Renal pelvis (tissue), 4 donors: Measurements from ENCODE around the gene BRCA1. TPM values are rescaled to one million over a fixed set of nuclear protein-coding genes. Genes with fewer than 3 reads are reported as not detected.
"Not testable (repeated sequence)": the region's sequence is repeated elsewhere in the genome, so short reads cannot be mapped to it uniquely, and the experiment has no call there.

Experiments used
- DNase-seq: peaks from one replicate; pipeline ENCODE4 v3.0.0-alpha.2; 2013
- polyA plus RNA-seq, 3 donors: library from polyadenylated mRNA; unstranded; fragments of 120-200 nt; gene quantifications; one replicate each; pipeline ENCODE4 v1.2.1, GENCODE V29; 2013; ENCODE audit not compliant: insufficient read length in 3 of 3

BRCA1 gene
- polyA plus RNA-seq, 3 donors: 13.9 to 19.5 (median 17.1) TPM

DNA sequence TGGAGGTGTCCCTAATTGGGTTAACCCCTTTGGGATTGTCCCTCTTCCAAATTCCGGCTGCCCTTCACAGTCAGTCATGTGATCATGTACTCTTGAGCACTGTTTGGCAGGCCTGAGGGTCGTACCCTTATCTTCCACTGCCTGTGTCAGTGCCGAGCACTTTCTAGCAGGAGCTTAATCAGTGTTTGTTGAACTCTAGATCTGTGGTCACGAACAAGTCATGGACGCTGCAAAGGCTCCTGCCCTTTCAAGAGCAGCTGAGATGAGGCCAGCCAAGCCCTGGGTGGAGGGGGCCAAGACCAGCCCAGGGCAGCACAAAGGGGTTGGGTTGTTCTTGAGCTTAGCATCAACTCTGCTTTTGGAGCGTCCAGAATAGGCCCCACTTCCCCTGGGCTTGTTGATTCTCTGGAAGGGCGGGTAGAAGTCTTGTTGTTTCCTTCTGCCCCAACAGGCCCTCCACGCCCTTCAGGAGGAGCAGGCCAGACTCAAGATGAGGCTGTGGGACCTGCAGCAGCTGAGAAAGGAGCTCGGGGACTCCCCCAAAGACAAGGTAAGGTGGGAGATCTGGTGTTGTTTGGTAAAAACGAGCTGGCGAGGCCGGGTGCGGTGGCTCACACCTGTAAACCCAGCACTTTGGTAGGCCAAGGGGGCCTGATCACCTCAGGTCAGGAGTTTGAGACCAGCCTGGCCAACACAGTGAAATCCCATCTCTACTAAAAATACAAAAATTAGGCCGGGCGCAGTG lies 113.3 kb downstream of the BRCA1 start:
- DNase-seq: no peak

DNA sequence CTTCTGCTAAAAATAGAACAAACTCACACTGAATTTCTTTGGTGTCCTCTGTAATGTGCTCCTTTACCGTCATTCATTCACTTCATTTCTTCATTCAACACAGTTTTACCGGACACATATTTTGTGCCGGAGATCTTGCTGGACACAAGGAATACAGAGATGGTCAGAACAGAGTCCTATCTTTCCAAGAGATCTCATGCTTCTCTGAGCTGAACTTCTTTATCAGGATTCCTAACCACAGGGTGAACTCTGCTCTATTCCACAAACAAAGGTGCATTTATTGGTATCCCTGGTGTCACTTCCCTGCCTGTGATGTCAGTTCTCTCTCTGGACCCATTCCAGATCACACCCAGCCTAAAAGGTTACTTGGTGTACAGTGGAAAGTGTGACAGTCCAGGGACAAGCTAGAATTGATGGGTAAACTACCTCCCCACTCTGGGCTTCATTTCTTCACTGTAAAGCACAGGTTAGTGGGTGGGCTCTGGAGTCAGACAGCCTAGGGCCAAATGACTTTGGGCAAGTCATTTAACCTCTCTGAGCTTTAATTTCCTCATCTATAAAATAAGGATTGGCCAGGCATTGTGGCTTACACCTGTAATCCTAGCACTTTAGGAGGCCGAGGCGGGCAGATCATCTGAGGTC lies 114.4 kb downstream of the BRCA1 start:
- DNase-seq: no peak

DNA sequence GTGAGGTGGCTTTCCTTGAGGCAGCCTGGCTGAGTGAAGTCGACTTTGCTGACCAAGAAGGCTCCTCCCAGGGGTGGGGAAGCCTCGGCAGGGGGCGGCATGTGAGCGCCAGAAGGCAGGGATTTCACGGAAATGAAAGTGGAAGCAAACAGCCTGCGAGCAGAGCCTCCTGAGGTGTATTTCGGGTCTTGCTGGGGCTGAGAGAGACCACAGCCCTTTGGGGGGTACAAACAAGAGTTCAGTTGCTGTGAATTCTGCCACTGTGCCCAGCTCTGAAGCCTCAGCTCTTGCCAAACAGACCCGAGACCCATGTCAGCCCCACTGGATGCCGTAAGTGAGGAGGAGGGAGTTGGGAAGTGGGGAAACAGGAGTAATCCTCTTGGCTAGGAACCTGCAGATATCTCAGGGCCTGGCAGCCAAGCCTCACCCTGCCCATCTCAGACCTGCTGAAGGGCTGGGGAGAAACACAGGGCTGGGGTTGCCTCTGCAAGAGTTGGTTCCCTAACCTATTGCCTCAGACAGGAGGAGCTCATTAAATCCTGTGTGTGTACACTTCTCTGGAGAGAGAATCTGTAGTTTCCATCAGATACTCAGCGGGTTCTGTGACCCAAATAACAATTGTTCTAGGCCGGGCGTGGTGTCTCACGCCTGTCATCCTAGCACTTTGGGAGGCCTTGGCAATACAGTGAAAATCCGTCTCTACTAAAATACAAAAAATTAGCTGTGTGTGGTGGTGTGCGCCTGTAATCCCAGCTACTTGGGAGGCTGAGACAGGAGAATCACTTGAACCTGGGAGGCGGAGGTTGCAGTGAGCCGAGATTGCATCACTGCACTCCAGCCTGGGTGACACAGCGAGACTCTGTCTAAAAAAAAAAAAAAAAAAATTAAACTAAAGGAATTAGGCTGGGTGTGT lies 118.3 kb downstream of the BRCA1 start, which contains the start of gene IFI35:
Gene IFI35, plus strand, starts transcription at position 146 of the 913 bp plus-strand sequence. Its CDS starts 164 bp downstream, at position 310.
- DNase-seq: no peak

DNA sequence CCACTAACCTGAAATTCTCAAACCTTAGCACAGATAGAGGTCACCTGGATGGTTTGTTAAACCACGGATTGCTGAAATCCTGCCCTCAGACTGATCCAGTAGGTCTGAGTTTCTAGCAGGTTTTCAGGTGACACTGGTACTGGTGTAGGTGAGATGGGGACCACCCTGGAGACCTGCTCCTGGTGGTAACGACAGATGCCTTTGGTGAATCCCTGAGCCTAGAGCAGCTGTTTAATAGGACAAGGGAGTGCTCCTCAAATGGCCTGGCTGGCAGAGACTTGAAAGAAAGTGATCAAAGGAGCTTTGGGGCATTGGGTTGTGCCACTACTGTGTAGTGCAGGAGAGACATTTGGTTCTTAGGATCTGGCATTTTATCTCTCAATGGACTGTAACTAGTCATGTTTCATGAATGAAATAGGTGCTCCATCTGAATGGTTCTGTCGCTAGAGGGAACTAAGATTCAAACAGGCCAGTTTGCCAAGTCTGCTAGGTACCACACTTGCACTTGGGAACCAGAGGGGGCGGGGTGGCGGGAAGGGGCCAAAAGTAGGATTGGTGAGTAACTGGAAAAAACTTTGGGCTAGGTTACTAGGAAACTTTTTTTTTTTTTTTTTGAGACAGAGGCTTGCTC lies 121.5 kb downstream of the BRCA1 start:
- no peak for DNase-seq

DNA sequence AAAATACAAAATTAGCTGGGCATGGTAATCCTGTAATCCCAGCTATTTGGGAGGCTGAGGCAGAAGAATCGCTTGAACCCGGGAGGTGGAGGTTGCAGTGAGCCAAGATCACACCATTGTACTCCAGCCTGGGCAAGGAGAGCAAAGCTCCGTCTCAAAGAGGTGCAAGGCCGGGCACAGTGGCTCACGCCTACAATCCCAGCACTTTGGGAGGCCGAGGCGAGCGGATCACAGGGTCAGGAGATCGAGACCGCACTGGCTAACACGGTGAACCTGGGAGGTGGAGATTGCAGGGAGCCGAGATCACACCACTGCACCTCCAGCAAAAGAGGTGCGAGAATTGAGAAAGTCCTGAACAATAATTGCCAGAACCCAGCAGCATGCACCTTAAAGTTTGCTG lies 124.3 kb downstream of the BRCA1 start:
- not testable (repeated sequence) for DNase-seq

DNA sequence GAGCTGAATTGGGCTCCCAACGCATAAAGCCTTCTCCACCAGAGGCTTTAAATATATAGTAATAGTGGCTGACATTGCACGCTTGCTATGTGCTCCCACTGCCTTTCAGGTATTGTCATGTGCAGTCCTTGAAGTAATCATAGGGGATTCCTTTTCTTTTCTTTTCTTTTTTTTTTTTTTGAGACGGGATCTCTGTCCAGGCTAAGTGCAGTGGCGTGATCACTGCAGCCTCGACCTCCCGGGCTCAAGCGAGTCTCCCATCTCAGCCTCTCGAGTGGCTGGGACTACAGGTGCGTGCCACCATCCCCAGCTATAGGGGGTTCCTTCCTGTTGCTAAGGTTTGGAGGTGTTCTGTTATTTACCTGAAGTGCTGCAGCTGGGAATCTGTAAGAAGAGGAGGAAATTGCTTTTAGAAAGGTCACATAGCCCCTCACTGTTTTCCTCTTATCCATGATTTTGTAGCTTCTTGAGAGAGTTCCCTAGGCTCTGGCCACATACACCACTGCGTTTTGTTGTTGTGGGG lies 126.1 kb downstream of the BRCA1 start:
- no peak for DNase-seq

DNA sequence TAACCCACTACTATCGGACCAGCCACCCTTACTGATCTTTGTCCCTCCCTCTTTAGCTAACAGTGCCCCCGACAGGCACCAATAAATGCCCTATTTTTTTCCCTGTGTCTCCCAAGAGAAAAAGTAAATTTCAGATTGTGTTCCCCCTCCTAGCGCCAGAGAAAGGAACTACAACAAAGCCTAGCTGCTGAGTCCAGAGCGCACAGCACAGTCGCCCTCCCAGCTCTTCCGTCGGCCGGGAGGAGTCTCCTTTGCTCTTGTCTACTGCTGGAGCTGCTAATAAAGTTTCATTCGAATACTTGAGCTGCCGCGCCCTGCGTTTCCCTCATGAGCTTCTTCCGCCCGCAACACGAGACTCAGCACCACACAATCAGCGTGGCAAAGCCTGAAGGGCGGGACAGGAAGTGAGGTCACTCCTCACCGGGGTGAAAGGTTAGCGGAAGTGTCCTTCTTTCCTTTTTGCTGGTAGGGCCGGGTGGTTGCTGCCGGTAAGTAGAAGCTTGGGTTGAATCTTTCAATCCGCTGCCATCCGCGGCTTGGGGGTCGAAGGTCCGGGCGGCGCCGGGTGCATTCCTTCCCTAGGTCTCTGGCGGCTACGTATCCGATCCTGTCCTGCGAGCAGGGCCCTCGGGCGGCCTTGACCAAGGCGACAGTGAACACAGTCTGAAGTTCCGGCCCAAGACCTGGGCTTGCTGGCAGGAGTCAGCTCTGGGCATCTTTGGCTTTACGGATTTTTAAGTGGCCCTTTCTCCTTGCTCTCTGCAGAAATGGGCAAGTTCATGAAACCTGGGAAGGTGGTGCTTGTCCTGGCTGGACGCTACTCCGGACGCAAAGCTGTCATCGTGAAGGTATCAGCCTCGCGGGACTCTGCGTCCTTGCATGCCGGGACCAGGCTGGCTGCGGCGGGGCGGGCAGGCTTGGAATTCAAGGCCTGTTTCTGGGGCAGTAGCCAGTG lies 126.9 kb downstream of the BRCA1 start, which contains the start of gene RPL27:
Gene RPL27, plus strand, starts transcription at position 436 of the 955 bp plus-strand sequence. Its CDS starts 332 bp downstream, at position 768.
- peak; percentile 100 for DNase-seq

DNA sequence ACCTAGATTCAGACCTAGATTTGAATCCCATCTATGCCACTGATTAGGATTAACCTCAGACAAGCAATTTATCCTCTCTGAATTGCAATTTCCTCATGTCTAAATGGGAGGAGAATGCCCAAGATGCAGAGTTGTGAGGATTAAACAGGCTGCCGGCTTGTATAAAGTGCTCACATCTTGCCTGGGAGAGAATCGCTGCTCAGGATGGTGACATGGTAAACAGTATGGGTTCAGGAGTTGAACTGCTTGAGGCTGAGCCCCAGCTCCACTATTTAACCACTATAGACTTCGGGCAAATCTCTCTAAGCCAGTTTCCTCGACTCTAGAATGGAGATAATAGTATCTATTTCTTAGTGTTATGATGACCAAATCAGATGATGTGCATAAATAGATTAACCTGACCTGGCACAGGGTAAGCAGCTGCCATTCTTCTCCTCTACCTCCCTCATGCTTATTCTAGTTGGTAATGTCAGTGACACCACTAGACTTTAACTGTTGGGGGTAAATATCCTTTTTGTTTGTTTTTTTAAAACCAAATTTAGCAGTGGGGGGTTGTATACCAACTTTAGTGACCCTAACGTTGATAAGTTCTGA lies 127.7 kb downstream of the BRCA1 start:
- no peak for DNase-seq

Other genes starting within 250 kb of the BRCA1 start
- 1 to 10 TPM; 4.7 to 9.1 (median 8.6) TPM for gene G6PC1, start 224.6 kb downstream of the BRCA1 start, polyA plus RNA-seq
- 10 to 100 TPM; 54.0 to 79.0 (median 77.8) TPM for gene AARSD1, start 160.9 kb downstream of the BRCA1 start, polyA plus RNA-seq
- 1 to 10 TPM; 1.1 to 2.6 (median 2.3) TPM for gene PTGES3L, start 145.3 kb downstream of the BRCA1 start, polyA plus RNA-seq
- 10 to 100 TPM; 15.4 to 19.1 (median 16.2) TPM for gene RUNDC1, start 144.8 kb downstream of the BRCA1 start, polyA plus RNA-seq
- 1,000 to 10,000 TPM; 1,225 to 1,560 (median 1,448) TPM for gene RPL27, start 126.9 kb downstream of the BRCA1 start, polyA plus RNA-seq
- gene IFI35, start 118.6 kb downstream of the BRCA1 start, polyA plus RNA-seq: 10 to 100 TPM; 10.3 to 13.4 (median 11.2) TPM
- 100 to 1,000 TPM; 126 to 138 (median 131) TPM for gene VAT1, start 103.0 kb downstream of the BRCA1 start, polyA plus RNA-seq
- gene RND2, start 100.1 kb downstream of the BRCA1 start, polyA plus RNA-seq: 1 to 10 TPM; 3.7 to 4.2 (median 3.9) TPM
- 100 to 1,000 TPM; 109 to 118 (median 110) TPM for gene NBR1, start 45.9 kb upstream of the BRCA1 start, polyA plus RNA-seq
- gene TMEM106A, start 86.5 kb upstream of the BRCA1 start, polyA plus RNA-seq: 10 to 100 TPM; 14.1 to 28.5 (median 27.5) TPM
- gene CCDC200, start 103.3 kb upstream of the BRCA1 start, polyA plus RNA-seq: 10 to 100 TPM in 2 of 3 donors, 1 to 10 TPM in 1; 7.4 to 40.9 (median 37.2) TPM
- gene RNU2-1, start 108.6 kb upstream of the BRCA1 start, polyA plus RNA-seq: not detected